OCI-LY1 (cell line): Measurements from ENCODE around the gene ARFGEF2.

Source experiments
- H2AFZ ChIP-seq: fragments of 200-600 bp; sonication (generic), shearing (Covaris generic); 2 replicates; pipeline ENCODE4 v1.6.0; 2014; ENCODE audit warnings: antibody characterized with exemption, mild to moderate bottlenecking, low read length
- H3F3A ChIP-seq: fragments of 200-600 bp; sonication (generic), shearing (Covaris generic); 2 replicates; pipeline ENCODE4 v1.6.0; 2014; ENCODE audit warnings: mild to moderate bottlenecking, antibody characterized with exemption, low read length, moderate library complexity; ENCODE audit not compliant: insufficient read depth
- H3K27ac ChIP-seq: fragments of 200-600 bp; sonication (generic); 2 replicates; pipeline ENCODE4 v1.5.1; 2014; ENCODE audit warnings: low read length, mixed run types, mild to moderate bottlenecking, low read depth; ENCODE audit not compliant: poor library complexity, severe bottlenecking
- H3K27me3 ChIP-seq: fragments of 200-600 bp; sonication (generic); 2 replicates; pipeline ENCODE4 v1.6.0; 2014; ENCODE audit warnings: antibody characterized with exemption, mild to moderate bottlenecking, low read length, moderate library complexity; ENCODE audit not compliant: insufficient read depth
- H3K36me3 ChIP-seq: fragments of 200-600 bp; sonication (generic); 2 replicates; pipeline ENCODE4 v1.6.1; 2014; ENCODE audit warnings: mild to moderate bottlenecking, antibody characterized with exemption, low read length, moderate library complexity, mixed read lengths; ENCODE audit not compliant: insufficient read depth
- H3K4me1 ChIP-seq: fragments of 200-600 bp; sonication (generic); 2 replicates; pipeline ENCODE4 v1.5.1; 2014; ENCODE audit warnings: mild to moderate bottlenecking, low read length, moderate library complexity; ENCODE audit not compliant: insufficient read depth, severe bottlenecking
- H3K4me2 ChIP-seq: fragments of 200-600 bp; sonication (generic), shearing (Covaris generic); 2 replicates; pipeline ENCODE4 v1.6.1; 2014; ENCODE audit warnings: low read length
- H3K4me3 ChIP-seq: fragments of 200-600 bp; sonication (generic); 2 replicates; pipeline ENCODE4 v1.5.1; 2014; ENCODE audit warnings: low read length, low read depth, mild to moderate bottlenecking, mixed read lengths; ENCODE audit not compliant: poor library complexity, severe bottlenecking
- H3K79me2 ChIP-seq: fragments of 200-600 bp; shearing (Covaris generic); 2 replicates; pipeline ENCODE4 v1.6.1; 2016; ENCODE audit warnings: mixed run types, low read length, mixed read lengths; ENCODE audit not compliant: insufficient read depth
- H3K9ac ChIP-seq: fragments of 200-600 bp; sonication (generic), shearing (Covaris generic); 2 replicates; pipeline ENCODE4 v1.6.1; 2014; ENCODE audit warnings: mild to moderate bottlenecking, low read length, mixed read lengths
- H3K9me2 ChIP-seq: fragments of 200-600 bp; sonication (generic), shearing (Covaris generic); 2 replicates; pipeline ENCODE4 v1.6.1; 2014; ENCODE audit warnings: low read depth, mild to moderate bottlenecking, low read length, mixed read lengths
- H3K9me3 ChIP-seq: fragments of 200-600 bp; shearing (Covaris generic); 2 replicates; pipeline ENCODE4 v1.6.1; 2014; ENCODE audit warnings: low read length, mixed read lengths
- H4K20me1 ChIP-seq: fragments of 200-600 bp; sonication (generic), shearing (Covaris generic); 2 replicates; pipeline ENCODE4 v1.6.0; 2016; ENCODE audit warnings: mild to moderate bottlenecking, low read length; ENCODE audit not compliant: insufficient read depth
- EZH2 ChIP-seq: fragments of 200-600 bp; sonication (generic), shearing (Covaris generic); IDR thresholded peaks from 2 replicates; pipeline ENCODE4 v1.8.0; 2017; ENCODE audit warnings: borderline replicate concordance, mixed run types, mild to moderate bottlenecking, antibody characterized with exemption, low read length, moderate library complexity, mixed read lengths
- TF ChIP-seq, protein P1 (sequence below): fragments of 200-600 bp; sonication (generic), shearing (Covaris generic); IDR thresholded peaks from 2 replicates; pipeline ENCODE4 v1.5.1; 2017; ENCODE audit warnings: mild to moderate bottlenecking, antibody characterized with exemption, low read length, moderate library complexity, mixed read lengths

ARFGEF2 gene

DNA sequence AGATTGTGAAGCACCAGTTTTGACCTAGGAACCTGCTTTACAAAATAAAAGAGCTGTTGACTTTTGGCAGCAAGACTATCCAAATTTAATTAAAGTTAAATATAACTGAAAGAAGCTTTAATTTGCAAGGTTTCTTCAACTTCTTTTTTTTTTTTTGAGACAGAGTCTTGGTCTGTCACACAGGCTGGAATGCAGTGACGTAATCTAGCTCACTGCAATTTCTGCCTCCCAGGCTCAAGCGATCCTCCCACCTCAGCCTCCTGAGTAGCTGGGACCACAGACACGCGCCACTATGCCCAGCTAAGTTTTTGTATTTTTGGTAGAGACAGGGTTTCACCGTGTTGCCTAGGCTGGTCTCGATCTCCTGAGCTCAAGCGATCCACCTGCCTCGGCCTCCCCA is 110.9 kb downstream of the ARFGEF2 start:
- Histone ChIP-seq H3K79me2 (no peaks in the 10 kb centered on the region), H3K9me2 (no peaks in the 10 kb centered on the region), H3F3A (no peaks in the 10 kb centered on the region; the same call in 1 of the 2 replicates), H3K27ac (no peak overlapping the region), H3K36me3 (peaks cover 50% of the 10 kb centered on the region; the same call in 1 of the 2 replicates), H2AFZ (no peak overlapping the region), H4K20me1 (no peaks in the 10 kb centered on the region), H3K9me3 (no peaks in the 10 kb centered on the region), H3K27me3 (no peaks in the 10 kb centered on the region), H3K4me3 (no peak overlapping the region), H3K4me1 (peaks cover 5% of the 10 kb centered on the region), H3K9ac (no peak overlapping the region), H3K4me2 (no peak overlapping the region)
- TF ChIP-seq EZH2: no peak
- TF ChIP-seq, protein P1, sequence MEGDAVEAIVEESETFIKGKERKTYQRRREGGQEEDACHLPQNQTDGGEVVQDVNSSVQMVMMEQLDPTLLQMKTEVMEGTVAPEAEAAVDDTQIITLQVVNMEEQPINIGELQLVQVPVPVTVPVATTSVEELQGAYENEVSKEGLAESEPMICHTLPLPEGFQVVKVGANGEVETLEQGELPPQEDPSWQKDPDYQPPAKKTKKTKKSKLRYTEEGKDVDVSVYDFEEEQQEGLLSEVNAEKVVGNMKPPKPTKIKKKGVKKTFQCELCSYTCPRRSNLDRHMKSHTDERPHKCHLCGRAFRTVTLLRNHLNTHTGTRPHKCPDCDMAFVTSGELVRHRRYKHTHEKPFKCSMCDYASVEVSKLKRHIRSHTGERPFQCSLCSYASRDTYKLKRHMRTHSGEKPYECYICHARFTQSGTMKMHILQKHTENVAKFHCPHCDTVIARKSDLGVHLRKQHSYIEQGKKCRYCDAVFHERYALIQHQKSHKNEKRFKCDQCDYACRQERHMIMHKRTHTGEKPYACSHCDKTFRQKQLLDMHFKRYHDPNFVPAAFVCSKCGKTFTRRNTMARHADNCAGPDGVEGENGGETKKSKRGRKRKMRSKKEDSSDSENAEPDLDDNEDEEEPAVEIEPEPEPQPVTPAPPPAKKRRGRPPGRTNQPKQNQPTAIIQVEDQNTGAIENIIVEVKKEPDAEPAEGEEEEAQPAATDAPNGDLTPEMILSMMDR: no peak

DNA sequence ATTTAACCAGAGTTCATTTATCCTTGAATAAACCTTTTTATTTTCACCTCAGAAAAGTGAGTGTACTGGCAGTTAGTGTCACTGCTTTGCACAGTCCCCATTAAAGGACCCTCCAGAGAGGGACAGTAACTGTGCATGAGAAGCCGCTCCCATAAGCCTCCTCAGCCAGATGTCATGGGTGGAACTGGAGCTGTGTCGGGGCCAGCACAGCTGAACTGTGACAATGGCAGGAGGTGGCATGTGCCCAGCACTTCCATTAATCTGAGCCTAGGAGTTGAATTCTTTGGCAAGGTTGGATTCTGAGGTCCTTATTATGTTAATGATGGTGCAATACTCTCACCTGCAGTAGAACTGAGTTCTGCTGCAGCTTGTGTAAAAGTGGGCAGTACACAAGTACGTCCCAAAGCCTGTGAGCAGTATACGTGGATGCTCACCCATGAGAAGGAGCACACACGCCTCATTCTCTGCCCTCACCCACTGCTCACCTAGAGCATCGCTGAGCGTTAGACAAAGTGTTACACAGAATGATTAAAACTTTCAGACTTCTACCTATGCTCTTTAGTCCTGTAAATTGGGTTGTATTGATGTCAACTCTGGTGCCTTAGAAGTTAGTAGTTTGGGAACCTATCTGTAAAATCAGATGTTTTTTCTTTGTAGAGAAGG is 112.7 kb downstream of the ARFGEF2 start:
- Histone ChIP-seq H3K36me3 (peaks cover 33% of the 10 kb centered on the region; the same call in 1 of the 2 replicates), H3K4me2 (no peak overlapping the region), H3K27ac (no peak overlapping the region), H3K9me3 (no peaks in the 10 kb centered on the region), H3K79me2 (no peaks in the 10 kb centered on the region), H2AFZ (no peak overlapping the region), H3K9me2 (no peaks in the 10 kb centered on the region), H3K4me1 (peaks cover 15% of the 10 kb centered on the region), H3F3A (no peaks in the 10 kb centered on the region; the same call in 1 of the 2 replicates), H3K4me3 (no peak overlapping the region), H3K27me3 (no peaks in the 10 kb centered on the region), H4K20me1 (no peaks in the 10 kb centered on the region), H3K9ac (no peak overlapping the region)
- no peak for TF ChIP-seq EZH2
- TF ChIP-seq, protein P1: no peak

DNA sequence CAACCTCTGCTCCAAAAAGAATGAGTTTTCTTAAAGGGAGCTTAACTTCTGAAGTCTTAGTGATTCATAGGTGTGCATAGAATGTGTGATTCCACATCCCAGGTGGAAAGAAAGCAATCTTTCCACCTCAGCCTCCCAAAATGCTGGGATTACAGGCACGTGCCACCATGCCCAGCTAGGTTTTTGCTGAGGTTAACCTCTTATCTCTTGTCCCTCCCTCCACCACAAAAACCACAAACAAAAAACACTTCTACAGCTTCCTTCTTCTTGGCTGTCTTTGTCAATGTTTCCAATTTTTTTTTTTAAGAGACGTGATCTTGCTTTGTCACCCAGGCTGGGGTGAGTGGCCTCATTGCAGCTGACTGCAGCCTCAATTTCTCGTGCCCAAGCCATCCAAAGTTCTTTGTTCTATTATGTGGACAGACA is 116.5 kb downstream of the ARFGEF2 start:
- no peaks in the 10 kb centered on the region for H3K9me3 ChIP-seq
- no peaks in the 10 kb centered on the region for H4K20me1 ChIP-seq
- no peak for TF ChIP-seq EZH2
- TF ChIP-seq, protein P1: no peak
- H3K9me2 ChIP-seq: no peaks in the 10 kb centered on the region
- H3K9ac ChIP-seq: no peak overlapping the region; the same call in 1 of the 2 replicates
- no peak overlapping the region for H3K4me3 ChIP-seq
- H3K27me3 ChIP-seq: no peaks in the 10 kb centered on the region
- no peaks in the 10 kb centered on the region; the same call in 1 of the 2 replicates for H3F3A ChIP-seq
- H3K4me1 ChIP-seq: peaks cover 15% of the 10 kb centered on the region
- no peak overlapping the region for H2AFZ ChIP-seq
- H3K4me2 ChIP-seq: no peak overlapping the region; the same call in 1 of the 2 replicates
- peaks cover 21% of the 10 kb centered on the region; the same call in 1 of the 2 replicates for H3K36me3 ChIP-seq
- peak overlapping the region; percentile 43 for H3K27ac ChIP-seq
- H3K79me2 ChIP-seq: no peaks in the 10 kb centered on the region
